Hepatocyte (in vitro differentiated cells): Measurements from ENCODE around the gene EXOC3L1.

ENCODE experiments used
- CTCF ChIP-seq: fragments of 200-600 bp; sonication (generic); IDR thresholded peaks from 2 replicates; pipeline ENCODE4 v1.5.1; 2016; ENCODE audit warnings: antibody characterized with exemption, mild to moderate bottlenecking; ENCODE audit not compliant: poor library complexity
- EZH2phosphoT487 ChIP-seq: fragments of 200-600 bp; sonication (generic); IDR thresholded peaks from one replicate; pipeline ENCODE4 v1.6.1; 2018; ENCODE audit warnings: antibody characterized with exemption, mild to moderate bottlenecking, low read depth, moderate library complexity; ENCODE audit not compliant: unreplicated experiment, severe bottlenecking

- TF ChIP-seq EZH2phosphoT487 (no peak), CTCF (no peak)
Observed at GRCh38 chr16:67210069-67210937, 20.4 kb upstream of the EXOC3L1 start.
